GM19395 (cell line): ENCODE data around the gene GNAQ.

ENCODE experiments used
- ATAC-seq: cut with Tn5 transposase; IDR thresholded peaks from one replicate; pipeline ENCODE4 v1.9.1; 2021; ENCODE audit warnings: mild to moderate bottlenecking, moderate library complexity; ENCODE audit not compliant: unreplicated experiment

GNAQ gene

GRCh38 chr9:77853716-77854115 is 177.9 kb downstream of the GNAQ start:
- no peak for ATAC-seq

GRCh38 chr9:77851882-77852595 is 179.6 kb downstream of the GNAQ start:
- no peak for ATAC-seq

- no peak for ATAC-seq
Observed at GRCh38 chr9:77848897-77849296, 182.7 kb downstream of the GNAQ start.

- ATAC-seq = no peak
Observed at GRCh38 chr9:77848404-77848803, 183.2 kb downstream of the GNAQ start.

- no peak for ATAC-seq
Observed at GRCh38 chr9:77847626-77848025, 184.0 kb downstream of the GNAQ start.

GRCh38 chr9:77847059-77847499 is 184.5 kb downstream of the GNAQ start:
- no peak for ATAC-seq

DNA sequence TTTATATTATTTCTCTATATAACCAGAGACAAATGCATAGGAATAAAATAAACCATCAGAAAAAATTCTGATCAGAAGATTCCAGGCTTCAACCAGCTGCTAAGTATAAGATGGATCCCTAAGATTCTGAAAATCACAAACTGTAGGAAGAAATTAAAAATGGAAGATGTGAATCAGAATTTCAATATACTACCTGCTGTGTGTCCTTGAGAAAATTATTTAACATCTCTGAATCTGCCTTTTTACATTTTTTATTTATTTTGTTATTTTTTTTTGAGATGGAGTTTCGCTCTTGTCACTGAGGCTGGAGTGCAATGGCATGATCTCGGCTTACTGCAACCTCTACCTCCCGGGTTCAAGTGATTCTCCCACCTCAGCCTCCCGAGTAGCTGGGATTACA is 187.2 kb downstream of the GNAQ start:
- ATAC-seq = no peak

DNA sequence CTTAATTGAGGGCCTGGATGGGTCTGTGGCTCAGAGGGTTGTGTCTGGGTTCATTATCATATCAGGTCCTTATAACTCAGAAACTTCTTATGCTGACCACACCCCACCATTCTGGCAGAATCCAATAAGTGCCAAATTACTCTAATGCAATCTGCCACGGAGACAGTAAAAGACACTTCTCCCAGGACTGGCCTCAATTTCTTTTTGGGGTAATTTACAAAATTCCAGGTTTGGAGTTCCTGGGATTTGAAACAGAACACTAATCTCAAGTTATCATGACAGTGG is 187.8 kb downstream of the GNAQ start:
- ATAC-seq = no peak

DNA sequence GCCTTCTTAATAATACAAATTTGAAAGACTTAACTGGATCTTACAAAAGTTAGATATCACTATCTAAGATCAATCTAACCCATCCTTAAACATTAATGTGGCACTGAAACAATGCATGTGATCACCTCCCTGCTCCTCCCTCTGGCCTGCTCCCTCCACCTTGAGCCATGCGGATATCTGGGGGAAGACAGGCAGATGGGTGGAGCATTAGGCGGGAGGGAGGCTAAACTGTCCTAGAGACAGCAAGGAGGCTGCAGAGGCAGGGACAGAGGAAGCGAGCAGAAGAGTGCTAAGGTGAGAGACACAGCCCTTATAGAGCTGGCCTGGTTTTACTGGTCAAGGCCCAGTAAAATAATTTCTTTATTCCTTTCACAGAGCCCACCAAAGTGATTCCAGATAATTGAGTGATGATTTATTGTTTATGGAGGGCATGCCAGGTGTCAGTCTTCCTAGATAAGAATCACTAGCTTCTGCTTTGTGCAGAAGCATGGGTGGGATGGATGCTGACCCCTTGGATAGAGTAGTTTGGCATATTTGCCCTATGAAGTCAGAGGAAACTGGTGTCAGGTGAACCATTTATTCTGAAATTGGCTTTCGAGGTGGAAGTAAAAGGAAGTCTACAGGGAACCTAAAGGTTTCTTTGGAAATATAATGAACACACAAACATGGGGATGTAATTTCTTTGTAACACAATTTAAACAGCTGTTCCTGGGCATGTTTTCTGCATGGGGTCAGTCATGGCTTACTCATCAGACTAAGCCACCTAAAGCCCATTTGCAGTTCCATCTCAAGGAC is 188.3 kb downstream of the GNAQ start:
- no peak for ATAC-seq

DNA sequence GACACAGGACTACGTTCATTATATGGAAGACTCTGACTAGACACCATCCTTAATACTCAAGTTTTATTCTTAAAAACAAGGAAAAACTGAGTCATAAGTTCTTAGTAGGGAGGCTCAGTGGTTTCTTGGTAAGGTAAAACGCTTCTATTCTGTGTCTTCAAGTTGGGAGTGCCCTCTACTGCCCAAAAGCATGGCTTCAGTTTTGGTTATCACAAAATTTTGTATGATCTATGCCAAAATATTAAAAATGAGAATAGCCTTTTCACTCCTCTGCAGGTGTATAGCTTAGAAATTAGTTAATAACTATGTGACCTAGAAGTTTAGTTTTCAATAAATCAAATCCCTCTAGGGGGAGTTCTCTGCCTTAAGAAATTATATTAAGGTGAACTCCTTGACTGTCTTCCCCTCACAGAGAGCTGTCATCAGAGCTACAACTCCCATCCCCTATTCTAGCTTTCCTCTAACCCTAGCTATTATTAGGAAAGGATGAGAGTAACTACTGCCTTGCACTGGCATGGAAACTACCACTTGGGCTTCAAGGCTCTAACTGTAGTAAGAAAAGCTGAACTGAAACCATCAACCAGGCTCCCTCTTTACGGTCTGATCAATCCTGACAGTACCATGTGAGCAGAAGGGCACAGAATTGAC is 189.7 kb downstream of the GNAQ start:
- peak; percentile 71 for ATAC-seq

DNA sequence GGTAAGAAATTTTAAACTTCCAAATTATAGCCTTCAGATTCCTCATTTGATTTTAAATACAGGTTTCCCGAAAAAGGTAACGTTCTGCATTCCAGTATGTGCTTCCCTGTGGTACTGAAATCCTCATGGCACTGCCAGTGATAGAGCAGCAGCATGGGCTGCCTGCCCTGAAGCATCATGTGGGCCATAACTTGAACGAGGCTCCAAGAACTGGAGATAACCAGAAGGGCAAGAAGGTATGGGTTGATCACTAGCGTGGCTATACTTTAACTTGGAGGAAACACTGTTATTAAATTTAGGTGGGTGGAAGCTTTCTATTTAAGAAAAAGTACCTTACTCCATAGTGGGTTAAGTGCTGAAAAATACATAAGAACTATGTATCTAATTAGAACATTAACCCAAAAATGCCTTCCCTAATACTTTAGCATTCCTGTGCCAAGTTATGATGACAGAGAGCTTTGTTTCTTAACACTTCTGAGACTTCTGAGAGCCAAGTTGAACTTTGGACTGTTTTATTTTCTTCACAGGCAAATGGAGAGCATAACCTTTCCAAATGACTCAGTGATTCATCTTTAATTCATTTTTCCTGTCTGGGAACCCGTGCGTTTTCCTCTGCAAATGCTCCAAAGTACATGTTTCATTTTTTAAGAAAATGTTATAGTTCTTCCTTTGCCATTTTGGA is 192.0 kb downstream of the GNAQ start:
- no peak for ATAC-seq

GRCh38 chr9:77838986-77839385 is 192.6 kb downstream of the GNAQ start:
- no peak for ATAC-seq

DNA sequence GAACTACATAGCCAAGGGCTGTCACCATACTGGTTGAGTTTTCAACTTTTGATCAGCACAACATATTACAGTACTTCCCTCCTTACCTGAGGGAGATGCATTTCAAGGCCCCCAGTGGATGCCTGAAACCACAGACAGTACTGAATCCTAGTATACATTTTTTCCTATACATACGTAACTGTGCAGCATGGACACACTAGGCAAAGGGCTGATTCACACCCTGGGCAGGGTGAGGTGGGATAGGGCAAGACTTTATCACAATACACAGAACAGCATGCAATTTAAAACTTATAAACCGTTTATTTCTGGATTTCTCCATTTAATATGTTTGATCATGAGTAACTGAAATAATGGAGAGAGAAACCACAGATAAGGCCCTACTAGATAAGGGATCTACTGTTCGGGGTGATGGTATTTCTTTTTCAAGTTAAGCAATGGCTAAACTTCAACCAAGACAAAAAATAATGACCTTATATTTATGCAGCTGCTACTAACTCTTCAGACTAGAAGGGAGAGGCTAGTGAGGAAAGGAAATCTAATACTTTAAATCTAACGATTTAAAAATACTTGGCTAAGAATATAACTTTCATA is 196.6 kb downstream of the GNAQ start:
- no peak for ATAC-seq

GRCh38 chr9:77833561-77834429 is 197.8 kb downstream of the GNAQ start:
- ATAC-seq = no peak

DNA sequence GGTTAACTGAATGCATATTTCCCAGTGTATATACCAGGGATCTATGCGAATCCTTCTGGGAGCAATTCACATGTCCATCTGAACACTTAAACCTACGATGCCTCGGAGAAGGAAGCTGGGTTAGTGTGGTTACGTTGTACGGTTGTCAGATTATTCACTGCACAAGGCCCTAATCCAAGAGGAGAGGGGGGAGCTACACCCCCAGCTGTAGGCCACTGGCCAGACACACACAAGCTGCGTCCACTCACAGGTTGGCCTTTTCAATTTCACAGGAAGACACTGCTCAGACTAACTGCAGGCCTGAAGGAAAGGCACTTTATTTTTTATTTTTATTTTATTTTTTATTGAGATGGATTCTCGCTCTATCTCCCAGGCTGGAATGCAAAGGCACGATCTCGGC is 199.0 kb downstream of the GNAQ start:
- ATAC-seq = no peak

- no peak for ATAC-seq
Observed at GRCh38 chr9:77831781-77832180, 199.8 kb downstream of the GNAQ start.

- ATAC-seq = no peak
Observed at GRCh38 chr9:77830618-77831285, 200.9 kb downstream of the GNAQ start.

GRCh38 chr9:77829420-77829819 is 202.2 kb downstream of the GNAQ start:
- ATAC-seq = no peak

DNA sequence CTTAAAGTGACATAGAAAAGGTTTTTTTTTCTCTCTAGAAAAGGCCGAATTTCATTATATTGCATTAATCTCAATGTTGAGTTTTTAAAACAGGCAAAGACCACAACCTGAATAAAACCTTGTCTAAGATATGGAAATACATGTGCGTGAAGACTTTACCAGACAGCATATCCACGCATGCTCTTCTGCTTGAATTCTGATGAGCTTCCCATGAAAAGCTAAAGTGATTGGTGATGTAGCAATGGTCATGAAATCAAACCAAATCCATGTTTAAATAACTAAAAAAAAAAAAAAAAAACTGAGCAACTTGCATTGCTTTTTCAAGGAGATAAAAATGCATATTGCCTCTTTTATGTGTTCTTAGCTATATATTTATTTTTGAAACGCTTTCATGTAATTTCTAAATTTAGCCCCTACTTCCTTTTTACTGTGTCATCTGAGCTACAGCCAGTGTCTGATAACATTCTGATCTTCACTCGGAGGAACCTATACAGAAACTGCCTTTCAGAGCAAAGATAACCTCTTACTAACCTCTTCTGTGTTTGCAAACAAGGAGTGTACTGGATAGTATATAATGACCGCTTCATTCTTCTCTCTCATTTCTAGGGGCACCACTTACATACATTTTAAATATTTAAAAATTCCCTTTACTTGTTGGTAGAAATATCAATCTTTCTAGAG is 204.4 kb downstream of the GNAQ start:
- peak; percentile 87 for ATAC-seq
